Measurements from ENCODE around the gene C12orf54.

- no peak for TF ChIP-seq EZH2 (IDR thresholded peaks at IDR 0.05)
- TF ChIP-seq CTCF (IDR thresholded peaks at IDR 0.05), result no peak
Observed at GRCh38 chr12:48508987-48509386, 26.7 kb downstream of the C12orf54 start.
